Muscle of back (tissue), 13 donors: ENCODE results near the gene ZNF343. TPM values are rescaled to one million over a fixed set of nuclear protein-coding genes. Genes with fewer than 3 reads are reported as not detected.
"Not testable (repeated sequence)": the region's sequence is repeated elsewhere in the genome, so short reads cannot be mapped to it uniquely, and the experiment has no call there.

Experiments
- DNase-seq, 3 donors: peaks; one replicate each; pipeline versions ENCODE4 v3.0.0 to v3.0.0-alpha.2; 2013
- long read RNA-seq, 9 donors: transcript quantifications; one replicate each; lab custom pipeline, GENCODE V29; 2026
- polyA plus RNA-seq, 10 donors: library from polyadenylated mRNA; unstranded; fragments of 120-200 nt; gene quantifications; one replicate each; pipeline ENCODE4 v1.2.1, GENCODE V29; 2013; ENCODE audit not compliant: insufficient read length in 10 of 10

The ZNF343 gene
- polyA plus RNA-seq, result 10 to 100 TPM in 3 of 10 donors, 1 to 10 TPM in 7; 7.8 to 12.8 (median 9.3) TPM
- long read RNA-seq, donor 1, result 0 reads
- long read RNA-seq, donor 2, partial matches to known transcripts, result 0 of 1 reads
- long read RNA-seq, donor 2, other reads (novel, unspliced or antisense), result 0 of 1 reads
- long read RNA-seq, donor 3, result 0 reads
- long read RNA-seq, donor 4, partial matches to known transcripts, result 0 of 1 reads
- long read RNA-seq, donor 4, other reads (novel, unspliced or antisense), result 0 of 1 reads
- long read RNA-seq, donor 5, result 0 reads
- long read RNA-seq, donor 6, partial matches to known transcripts, result 0 of 1 reads
- long read RNA-seq, donor 6, other reads (novel, unspliced or antisense), result 0 of 1 reads
- long read RNA-seq, donor 7, partial matches to known transcripts, result 0 of 1 reads
- long read RNA-seq, donor 7, other reads (novel, unspliced or antisense), result 0 of 1 reads
- long read RNA-seq, donor 8, result 0 reads
- long read RNA-seq, donor 9, result 0 reads

- peak; percentile 84 to 97 (median 90) for DNase-seq
Observed at GRCh38 chr20:2508631-2509467, at the start of gene ZNF343. Gene ZNF343, minus strand, starts transcription at chr20:2508915. Its CDS starts 15,020 bp downstream, at chr20:2493895.

GRCh38 chr20:2557873-2558580 is 49.3 kb upstream of the ZNF343 start:
- no peak for DNase-seq

- no peak for DNase-seq
Observed at GRCh38 chr20:2545594-2545993, 36.9 kb upstream of the ZNF343 start.

GRCh38 chr20:2544211-2544610 is 35.5 kb upstream of the ZNF343 start:
- DNase-seq, result no peak

- DNase-seq, result no peak
Observed at GRCh38 chr20:2542361-2542760, 33.6 kb upstream of the ZNF343 start.

- DNase-seq, result no peak
Observed at GRCh38 chr20:2541940-2542339, 33.2 kb upstream of the ZNF343 start.

- DNase-seq, result peak in 1 of 3 donors; percentile 14
Observed at GRCh38 chr20:2538931-2539720, 30.4 kb upstream of the ZNF343 start.

GRCh38 chr20:2538356-2538755 is 29.6 kb upstream of the ZNF343 start:
- no peak for DNase-seq

GRCh38 chr20:2537101-2537500 is 28.4 kb upstream of the ZNF343 start:
- DNase-seq, result no peak

GRCh38 chr20:2536560-2536986 is 27.9 kb upstream of the ZNF343 start, which contains the start of gene TMC2:
Gene TMC2, plus strand, starts transcription at chr20:2536573. Its CDS starts 49 bp downstream, at chr20:2536622.
- DNase-seq, result no peak

- DNase-seq, result no peak
Observed at GRCh38 chr20:2535711-2536559, 27.2 kb upstream of the ZNF343 start.

GRCh38 chr20:2533118-2533517 is 24.4 kb upstream of the ZNF343 start:
- no peak for DNase-seq

- no peak for DNase-seq
Observed at GRCh38 chr20:2528671-2529271, 20.1 kb upstream of the ZNF343 start.

- no peak for DNase-seq
Observed at GRCh38 chr20:2527762-2528161, 19.0 kb upstream of the ZNF343 start.

- not testable (repeated sequence) for DNase-seq
Observed at GRCh38 chr20:2526218-2526583, 17.5 kb upstream of the ZNF343 start.

GRCh38 chr20:2524709-2525506 is 16.2 kb upstream of the ZNF343 start:
- peak; percentile 58 to 77 (median 65) for DNase-seq

- DNase-seq, result peak; percentile 76 to 94 (median 88)
Observed at GRCh38 chr20:2523919-2524708, 15.4 kb upstream of the ZNF343 start.
